Measurements from ENCODE around the gene PCNX2.

Gene PCNX2

GRCh38 chr1:233256789-233257188 lies 38.7 kb downstream of the PCNX2 start:
- DNase-seq (ENCODE audit: low spot score): no peak

- DNase-seq (ENCODE audit: low spot score): no peak
Observed at GRCh38 chr1:233256191-233256590, 39.3 kb downstream of the PCNX2 start.

- no peak for DNase-seq (ENCODE audit: low spot score)
Observed at GRCh38 chr1:233255145-233255544, 40.4 kb downstream of the PCNX2 start.

GRCh38 chr1:233253832-233254331 lies 41.6 kb downstream of the PCNX2 start:
- no peak for DNase-seq (ENCODE audit: low spot score)

- DNase-seq (ENCODE audit: low spot score): no peak
Observed at GRCh38 chr1:233253231-233253831, 42.2 kb downstream of the PCNX2 start.

- no peak for DNase-seq (ENCODE audit: low spot score)
Observed at GRCh38 chr1:233252441-233252840, 43.1 kb downstream of the PCNX2 start.

GRCh38 chr1:233251201-233251720 lies 44.3 kb downstream of the PCNX2 start:
- no peak for DNase-seq (ENCODE audit: low spot score)

- DNase-seq (ENCODE audit: low spot score): no peak
Observed at GRCh38 chr1:233248014-233248413, 47.5 kb downstream of the PCNX2 start.

GRCh38 chr1:233246965-233247364 lies 48.6 kb downstream of the PCNX2 start:
- DNase-seq (ENCODE audit: low spot score): no peak

GRCh38 chr1:233245191-233245765 lies 50.2 kb downstream of the PCNX2 start:
- no peak for DNase-seq (ENCODE audit: low spot score)

- peak; percentile 34 for DNase-seq (ENCODE audit: low spot score)
Observed at GRCh38 chr1:233244183-233244582, 51.3 kb downstream of the PCNX2 start.

- DNase-seq (ENCODE audit: low spot score): no peak
Observed at GRCh38 chr1:233242827-233243483, 52.6 kb downstream of the PCNX2 start.

- no peak for DNase-seq (ENCODE audit: low spot score)
Observed at GRCh38 chr1:233241759-233242158, 53.8 kb downstream of the PCNX2 start.

GRCh38 chr1:233240829-233241682 lies 54.5 kb downstream of the PCNX2 start:
- DNase-seq (ENCODE audit: low spot score): peak; percentile 68

GRCh38 chr1:233240371-233240770 lies 55.2 kb downstream of the PCNX2 start:
- DNase-seq (ENCODE audit: low spot score): no peak

GRCh38 chr1:233238884-233239431 lies 56.6 kb downstream of the PCNX2 start:
- DNase-seq (ENCODE audit: low spot score): no peak

- DNase-seq (ENCODE audit: low spot score): no peak
Observed at GRCh38 chr1:233237647-233238046, 57.9 kb downstream of the PCNX2 start.

- no peak for DNase-seq (ENCODE audit: low spot score)
Observed at GRCh38 chr1:233233508-233234040, 62.0 kb downstream of the PCNX2 start.

GRCh38 chr1:233230011-233230410 lies 65.5 kb downstream of the PCNX2 start:
- DNase-seq (ENCODE audit: low spot score): no peak

- no peak for DNase-seq (ENCODE audit: low spot score)
Observed at GRCh38 chr1:233229288-233229687, 66.2 kb downstream of the PCNX2 start.

- DNase-seq (ENCODE audit: low spot score): no peak
Observed at GRCh38 chr1:233227930-233228465, 67.5 kb downstream of the PCNX2 start.
